ENCODE measurements around the gene PCBP2.

The PCBP2 gene

GRCh38 chr12:53499266-53500141 is 47.6 kb downstream of the PCBP2 start, which contains the start of gene MAP3K12:
TSS of gene MAP3K12 (minus strand) at chr12:53499458. CDS start at chr12:53487391, 12,067 bp downstream.
- H3K27ac ChIP-seq = peak within 1 kb of the TSS; percentile 79 to 98 (median 96)
- peaks cover 62 to 79% (median 73%) of the 10 kb centered on the region in 10 experiments for H3K4me1 ChIP-seq

DNA sequence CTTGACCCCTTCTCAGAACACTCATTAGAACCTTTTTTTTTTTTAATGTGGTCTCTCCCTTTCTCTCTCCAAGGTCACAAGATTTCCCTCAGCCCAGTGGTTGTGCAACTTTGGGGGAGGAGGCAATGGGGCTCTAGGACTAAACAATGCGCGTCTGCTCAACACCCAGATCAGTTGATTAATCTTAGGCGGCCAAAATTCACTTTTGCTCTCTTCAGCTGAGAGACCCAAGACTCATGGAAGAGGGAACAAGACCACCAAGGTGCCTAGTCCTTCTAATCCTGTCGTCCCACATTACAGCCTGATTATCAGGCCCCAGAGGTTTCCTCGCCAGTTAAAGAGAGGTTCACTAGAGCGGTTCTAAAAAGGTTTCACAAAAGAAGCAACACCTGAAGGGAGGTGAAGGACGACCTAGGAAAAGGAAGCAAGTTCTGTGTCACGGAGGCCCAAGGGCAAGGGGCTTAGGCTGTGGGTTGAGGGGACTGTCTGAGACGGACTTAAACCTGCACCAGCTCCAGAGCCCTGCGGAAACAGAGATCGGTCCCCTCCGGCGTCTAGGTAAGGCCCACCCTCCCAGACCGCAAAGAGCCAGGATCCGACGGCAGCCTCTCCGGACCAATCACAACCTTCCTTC is 48.4 kb downstream of the PCBP2 start:
- Histone ChIP-seq H3K4me3 (peak overlapping the region; percentile 58 to 79 (median 67)), H3K27ac (peak overlapping the region; percentile 79 to 98 (median 96)), H3K27me3 (no peaks in the 10 kb centered on the region), H4K20me1 (peaks cover 0 to 18% (median 0%) of the 10 kb centered on the region in 11 experiments; a peak in 6 of 22 replicates), H3K9me3 (replicated peaks in 1 of 11) (no peaks in the 10 kb centered on the region), H3K4me1 (peaks cover 57 to 81% (median 72%) of the 10 kb centered on the region in 10 experiments), H3K36me3 (peaks cover 13 to 31% (median 23%) of the 10 kb centered on the region in 11 experiments; a peak in 21 of 22 replicates), H3K4me2 (peak overlapping the region; percentile 89 to 99 (median 95)), H3K9ac (peak overlapping the region; percentile 85 to 97 (median 92))
- TF ChIP-seq Cebpa-rat (IDR thresholded peaks at IDR 0.05) = peak; percentile 23 to 78 (median 56); a peak in 13 of 22 replicates

More at GRCh38 chr12:53499266-53500141, 47.6 kb downstream of the PCBP2 start, which contains the start of gene MAP3K12:
- peak within 1 kb of the TSS; percentile 85 to 97 (median 92) for H3K9ac ChIP-seq
- peak within 1 kb of the TSS; percentile 58 to 79 (median 67) for H3K4me3 ChIP-seq
- H3K4me2 ChIP-seq = peak within 1 kb of the TSS; percentile 89 to 99 (median 95)
- TF ChIP-seq Cebpa-rat (IDR thresholded peaks at IDR 0.05) = no peak
- peaks cover 8 to 24% (median 15%) of the 10 kb centered on the region in 11 experiments; a peak in 20 of 22 replicates for H3K36me3 ChIP-seq
- H3K27me3 ChIP-seq = no peaks in the 10 kb centered on the region
- H3K9me3 ChIP-seq (replicated peaks in 1 of 11) = no peaks in the 10 kb centered on the region
- peaks cover 0 to 18% (median 0%) of the 10 kb centered on the region in 11 experiments; a peak in 5 of 22 replicates for H4K20me1 ChIP-seq

DNA sequence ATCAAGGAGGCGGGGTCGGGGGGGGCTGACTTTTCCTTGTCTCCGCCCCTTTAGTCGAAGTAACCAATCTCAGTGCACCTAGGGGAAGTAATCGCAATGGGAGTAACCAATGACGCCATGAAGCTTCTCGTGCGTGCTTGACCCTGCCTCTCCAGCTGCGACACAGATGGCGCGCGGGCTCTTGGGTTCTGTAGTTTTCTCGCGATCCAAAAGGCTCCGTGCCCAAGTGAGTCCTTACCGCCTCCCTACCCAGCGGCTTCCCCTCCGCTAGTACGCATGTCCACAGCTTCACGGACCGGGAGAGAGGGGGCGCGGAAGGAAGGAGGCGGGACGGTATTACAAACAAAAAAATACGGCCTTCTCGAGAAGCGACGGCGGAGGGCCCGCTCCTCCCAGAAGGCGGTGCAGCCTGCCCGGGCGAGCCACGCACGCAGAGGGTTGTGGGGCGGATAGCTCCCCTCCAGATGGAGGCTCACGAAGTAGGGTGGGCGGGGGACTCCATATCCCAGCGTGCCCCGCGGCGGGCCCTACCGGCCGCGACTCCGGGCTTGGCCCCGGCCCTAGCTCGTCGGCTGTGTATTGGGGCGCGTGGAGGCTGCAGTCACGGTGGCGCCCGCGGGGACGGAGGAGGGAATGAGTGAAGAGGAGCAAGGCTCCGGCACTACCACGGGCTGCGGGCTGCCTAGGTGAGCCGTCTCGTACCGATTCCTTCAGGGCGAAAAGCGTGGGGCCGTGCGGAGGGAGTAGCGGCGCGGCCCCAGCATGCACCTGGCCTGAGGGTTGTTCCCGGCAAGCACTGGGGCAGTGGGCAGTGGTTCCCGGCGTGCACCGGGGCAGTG is 49.1 kb downstream of the PCBP2 start, which contains the start of gene TARBP2:
Gene TARBP2, plus strand, starts transcription at position 508 of the 839 bp plus-strand sequence. Its CDS starts 126 bp downstream, at position 634.
- H3K27me3 ChIP-seq = no peaks in the 10 kb centered on the region

DNA sequence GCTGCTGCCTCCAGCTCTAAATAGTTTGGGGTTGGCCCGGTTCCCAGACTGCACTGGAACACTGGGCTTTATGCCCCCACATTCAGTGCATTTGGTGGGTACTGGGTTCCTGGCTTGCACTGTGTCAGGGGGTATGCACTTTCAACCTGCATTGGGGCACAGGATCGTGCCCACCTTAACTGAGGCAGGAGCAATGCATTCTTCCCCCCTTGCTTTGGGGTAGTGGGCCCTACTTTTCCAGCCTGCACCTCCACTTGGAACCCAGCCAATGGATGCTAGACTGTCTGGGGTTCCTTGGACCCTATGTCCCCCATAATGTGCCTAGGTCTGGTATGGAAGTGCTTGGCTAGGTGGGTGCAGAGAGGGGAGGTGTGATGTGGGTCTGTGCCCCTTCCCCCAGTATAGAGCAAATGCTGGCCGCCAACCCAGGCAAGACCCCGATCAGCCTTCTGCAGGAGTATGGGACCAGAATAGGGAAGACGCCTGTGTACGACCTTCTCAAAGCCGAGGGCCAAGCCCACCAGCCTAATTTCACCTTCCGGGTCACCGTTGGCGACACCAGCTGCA is 49.8 kb downstream of the PCBP2 start:
- no peak for TF ChIP-seq Cebpa-rat (IDR thresholded peaks at IDR 0.05)
- Histone ChIP-seq H3K27ac (peak overlapping the region; percentile 90 to 98 (median 96); a peak in 21 of 22 replicates), H3K4me1 (peaks cover 46 to 73% (median 63%) of the 10 kb centered on the region in 10 experiments), H4K20me1 (peaks cover 0 to 27% (median 0%) of the 10 kb centered on the region in 11 experiments; a peak in 8 of 22 replicates), H3K4me3 (peak overlapping the region; percentile 58 to 79 (median 66)), H3K9me3 (replicated peaks in 1 of 11) (no peaks in the 10 kb centered on the region), H3K27me3 (no peaks in the 10 kb centered on the region), H3K4me2 (peak overlapping the region; percentile 84 to 100 (median 99)), H3K9ac (peak overlapping the region; percentile 85 to 97 (median 92)), H3K36me3 (peaks cover 28 to 45% (median 37%) of the 10 kb centered on the region in 11 experiments)

More for the DNA sequence above, 49.1 kb downstream of the PCBP2 start, which contains the start of gene TARBP2:
- peak within 1 kb of the TSS; percentile 89 to 100 (median 99) for H3K4me2 ChIP-seq
- H3K4me3 ChIP-seq = peak within 1 kb of the TSS; percentile 58 to 79 (median 67)
- H3K4me1 ChIP-seq = peaks cover 53 to 80% (median 70%) of the 10 kb centered on the region in 10 experiments
- H4K20me1 ChIP-seq = peaks cover 0 to 24% (median 0%) of the 10 kb centered on the region in 11 experiments; a peak in 6 of 22 replicates
- peak within 1 kb of the TSS; percentile 85 to 97 (median 92) for H3K9ac ChIP-seq
- no peak for TF ChIP-seq Cebpa-rat (IDR thresholded peaks at IDR 0.05)
- H3K9me3 ChIP-seq (replicated peaks in 1 of 11) = no peaks in the 10 kb centered on the region
- H3K27ac ChIP-seq = peak within 1 kb of the TSS; percentile 90 to 98 (median 96)
- peaks cover 21 to 38% (median 30%) of the 10 kb centered on the region in 11 experiments for H3K36me3 ChIP-seq

GRCh38 chr12:53502331-53502730 is 50.4 kb downstream of the PCBP2 start:
- Histone ChIP-seq H3K9ac (peak overlapping the region; percentile 85 to 97 (median 92)), H3K9me3 (replicated peaks in 1 of 11) (no peaks in the 10 kb centered on the region), H3K27me3 (no peaks in the 10 kb centered on the region), H3K4me3 (peak overlapping the region; percentile 58 to 79 (median 66)), H3K4me1 (peaks cover 43 to 67% (median 57%) of the 10 kb centered on the region in 10 experiments), H3K4me2 (peak overlapping the region; percentile 84 to 100 (median 99)), H3K27ac (peak overlapping the region in 10 of 11 experiments; percentile 90 to 98 (median 96); a peak in 18 of 22 replicates), H3K36me3 (peaks cover 34 to 50% (median 44%) of the 10 kb centered on the region in 11 experiments), H4K20me1 (peaks cover 0 to 27% (median 0%) of the 10 kb centered on the region in 11 experiments; a peak in 8 of 22 replicates)
- TF ChIP-seq Cebpa-rat (IDR thresholded peaks at IDR 0.05) = no peak

- H3K27ac ChIP-seq = peak overlapping the region in 5 of 11 experiments; percentile 6 to 39 (median 13); a peak in 5 of 22 replicates
- peak overlapping the region; percentile 51 to 100 (median 99); a peak in 20 of 22 replicates for H3K4me2 ChIP-seq
- peaks cover 35 to 59% (median 49%) of the 10 kb centered on the region in 10 experiments for H3K4me1 ChIP-seq
- TF ChIP-seq Cebpa-rat (IDR thresholded peaks at IDR 0.05) = no peak
- peak overlapping the region; percentile 44 to 97 (median 90); a peak in 18 of 22 replicates for H3K9ac ChIP-seq
- H4K20me1 ChIP-seq = peaks cover 0 to 27% (median 0%) of the 10 kb centered on the region in 11 experiments; a peak in 8 of 22 replicates
- peaks cover 36 to 54% (median 48%) of the 10 kb centered on the region in 11 experiments for H3K36me3 ChIP-seq
- no peak overlapping the region for H3K4me3 ChIP-seq
- H3K9me3 ChIP-seq (replicated peaks in 1 of 11) = no peaks in the 10 kb centered on the region
- no peaks in the 10 kb centered on the region for H3K27me3 ChIP-seq
Measured at GRCh38 chr12:53502983-53503728, 51.3 kb downstream of the PCBP2 start.
